AML-193 (cell line): ENCODE measurements around the gene KSR1.
A peak's percentile ranks its signal among the peaks of the same experiment; 100 is the strongest.
"Not testable (repeated sequence)": the region's sequence is repeated elsewhere in the genome, so short reads cannot be mapped to it uniquely, and the experiment has no call there.

Experiments
- DNase-seq, 2 experiments: peaks; one replicate each; lab custom pipeline; 2025; lab: John Stamatoyannopoulos, UW

KSR1 gene

DNA sequence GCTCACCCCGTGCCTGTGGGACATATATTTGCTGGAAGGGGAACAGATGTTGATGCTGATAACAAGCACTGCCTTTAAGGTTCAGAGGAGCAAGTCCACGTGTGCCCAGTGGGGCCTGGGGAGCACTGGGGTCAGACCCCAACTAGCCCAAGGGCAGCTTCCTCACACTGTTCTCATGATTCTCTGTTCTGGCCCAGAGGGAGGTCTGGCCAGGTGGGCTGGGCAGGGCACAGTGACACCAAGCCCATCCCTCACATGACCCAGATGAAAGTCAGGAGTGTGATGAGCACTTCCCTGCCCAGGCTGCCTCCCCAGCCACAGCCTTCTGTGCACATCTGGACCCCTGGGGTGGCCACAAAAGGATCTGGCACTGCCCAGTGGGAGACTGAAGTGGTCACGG lies 29.8 kb upstream of the KSR1 start:
- not testable (repeated sequence) for DNase-seq

DNA sequence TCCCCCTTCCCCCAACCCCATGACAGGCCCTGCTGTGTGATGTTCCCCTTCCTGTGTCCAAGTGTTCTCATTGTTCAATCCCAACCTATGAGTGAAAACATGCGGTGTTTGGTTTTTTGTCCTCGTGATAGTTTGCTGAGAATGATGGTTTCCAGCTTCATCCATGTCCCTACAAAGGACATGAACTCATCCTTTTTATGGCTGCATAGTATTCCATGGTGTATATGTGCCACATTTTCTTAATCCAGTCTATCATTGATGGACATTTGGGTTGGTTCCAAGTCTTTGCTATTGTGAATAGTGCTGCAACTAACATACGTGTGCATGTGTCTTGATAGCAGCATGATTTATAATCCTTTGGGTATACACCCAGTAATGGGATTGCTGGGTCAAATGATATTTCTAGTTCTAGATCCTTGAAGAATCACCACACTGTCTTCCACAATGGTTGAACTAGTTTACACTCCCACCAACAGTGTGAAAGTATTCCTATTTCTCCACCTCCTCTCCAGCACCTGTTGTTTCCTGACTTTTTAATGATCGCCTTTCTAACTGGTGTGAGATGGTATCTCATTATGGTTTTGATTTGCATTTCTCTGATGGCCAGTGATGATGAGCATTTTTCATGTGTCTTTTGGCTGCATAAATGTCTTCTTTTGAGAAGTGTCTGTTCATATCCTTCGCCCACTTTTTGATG lies 28.9 kb upstream of the KSR1 start:
- DNase-seq, result not testable (repeated sequence)

DNA sequence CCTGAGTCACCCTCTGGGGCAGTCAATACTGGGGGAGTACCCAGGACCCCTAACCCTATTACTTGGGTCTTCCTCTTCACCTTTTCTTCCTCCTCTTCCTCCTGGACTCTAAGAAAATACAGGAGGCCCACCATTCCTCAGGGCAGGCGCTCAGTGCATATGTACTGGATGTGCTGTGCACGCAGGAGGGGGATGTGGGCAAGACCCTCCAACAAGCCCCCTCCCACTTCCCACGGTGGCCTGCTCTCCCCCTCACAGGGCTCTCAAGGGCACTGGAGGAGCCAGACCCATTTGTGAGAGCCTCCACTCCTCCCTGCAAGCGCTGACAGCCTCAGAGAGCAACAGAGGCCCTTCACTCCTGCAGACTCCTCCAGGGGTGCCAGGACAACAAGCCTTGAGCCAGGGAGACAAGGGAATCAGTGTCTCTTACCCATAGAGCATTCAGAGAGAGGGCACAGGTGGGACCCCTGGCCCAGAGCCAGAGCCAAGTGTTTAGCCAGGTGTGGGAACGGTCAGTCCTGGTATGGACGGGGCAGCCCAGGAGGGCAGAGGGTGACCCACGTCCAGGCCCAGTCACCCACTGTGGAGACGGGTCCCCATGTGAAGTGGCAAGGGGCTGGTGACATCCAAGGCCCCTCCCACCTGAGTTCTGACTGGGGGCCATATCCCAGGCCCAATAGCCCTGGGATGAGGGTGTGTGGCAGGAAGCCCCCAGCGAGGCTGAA lies 27.3 kb upstream of the KSR1 start:
- DNase-seq, result no peak

DNA sequence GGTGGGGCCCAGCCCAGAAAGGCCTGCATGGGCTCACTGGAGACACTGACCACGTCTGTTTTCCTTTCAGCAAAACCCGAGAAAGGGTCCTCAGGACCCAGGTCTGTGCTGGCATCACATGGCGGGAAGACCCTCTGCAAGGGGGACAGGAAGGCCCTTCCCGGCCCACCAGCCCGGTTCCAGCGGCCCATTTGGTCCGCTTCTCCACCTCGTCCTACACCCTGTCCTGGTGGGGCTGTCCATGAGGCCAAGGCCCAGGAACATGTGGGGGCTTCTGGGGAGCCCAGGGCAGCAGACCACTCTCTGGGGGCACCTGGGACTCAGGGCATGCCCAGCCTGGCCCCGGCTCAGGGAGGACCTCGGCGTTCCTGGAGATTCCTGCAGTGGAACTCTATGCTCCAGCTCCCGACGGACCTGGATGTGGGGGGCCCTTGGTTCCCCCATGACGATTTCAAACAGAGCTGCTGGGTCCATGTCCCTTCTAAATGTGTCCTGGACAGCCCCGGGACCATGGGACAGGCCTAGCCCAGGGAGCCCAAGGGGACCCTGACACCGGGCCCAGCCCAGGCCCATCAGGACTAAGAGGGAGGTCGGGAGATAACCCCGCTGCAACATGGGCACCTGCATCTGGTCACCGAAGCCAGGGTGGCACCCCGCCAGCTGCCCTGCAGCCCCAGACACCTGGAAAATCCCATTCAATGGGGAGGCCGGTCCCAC lies 26.4 kb upstream of the KSR1 start:
- no peak for DNase-seq

DNA sequence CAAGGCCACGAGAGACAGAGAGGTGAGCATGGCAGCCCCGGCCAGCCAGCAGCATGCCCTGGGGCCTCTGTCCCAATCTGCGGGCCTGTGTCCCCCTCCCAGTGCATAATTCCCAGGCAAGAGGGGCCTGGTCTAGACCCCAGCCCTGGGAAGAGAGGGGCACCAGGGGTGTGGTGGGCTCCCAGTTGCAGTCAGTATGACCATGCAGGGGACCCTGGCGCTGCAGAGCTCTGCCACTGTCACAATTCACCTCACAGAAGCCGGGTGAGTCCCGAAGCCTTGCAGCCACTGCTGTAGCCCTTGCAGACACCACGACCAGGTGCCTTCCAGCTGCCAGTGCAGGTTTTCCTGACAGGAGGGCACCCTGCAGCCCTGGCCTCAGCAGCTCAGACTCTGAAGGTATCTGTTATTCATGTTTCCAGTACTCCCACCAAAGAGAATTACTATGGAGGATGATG lies 25.8 kb upstream of the KSR1 start:
- DNase-seq, result no peak

DNA sequence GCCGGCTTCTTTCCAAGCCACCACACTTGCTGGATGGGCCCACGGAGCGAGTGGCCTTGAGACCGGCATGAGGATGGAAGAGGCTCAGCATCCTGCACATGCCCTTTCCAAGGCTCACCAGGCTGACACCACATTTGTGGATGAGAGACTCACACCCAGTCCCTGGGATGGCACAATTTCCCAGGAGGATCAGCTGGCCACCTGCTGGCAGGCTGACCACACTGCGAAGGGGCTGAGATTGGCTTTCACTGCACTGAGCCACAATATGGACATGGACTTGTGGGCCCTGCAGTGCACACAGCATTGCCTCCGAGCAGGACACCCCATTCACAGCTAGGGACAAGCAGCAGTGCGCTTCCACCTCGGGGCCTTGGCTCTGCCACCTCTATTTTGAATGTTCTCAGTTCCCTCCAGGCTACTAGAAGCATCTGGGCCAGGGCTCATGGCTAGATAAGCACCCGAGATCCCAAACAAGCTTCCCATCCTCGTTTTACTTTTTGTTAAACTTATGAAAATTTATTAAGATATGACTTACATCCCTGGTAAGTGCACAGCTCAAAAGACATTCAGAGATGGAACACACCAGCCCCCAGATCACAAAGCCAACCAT lies 25.3 kb upstream of the KSR1 start:
- DNase-seq, result peak in 1 of 2 experiments; percentile 25

DNA sequence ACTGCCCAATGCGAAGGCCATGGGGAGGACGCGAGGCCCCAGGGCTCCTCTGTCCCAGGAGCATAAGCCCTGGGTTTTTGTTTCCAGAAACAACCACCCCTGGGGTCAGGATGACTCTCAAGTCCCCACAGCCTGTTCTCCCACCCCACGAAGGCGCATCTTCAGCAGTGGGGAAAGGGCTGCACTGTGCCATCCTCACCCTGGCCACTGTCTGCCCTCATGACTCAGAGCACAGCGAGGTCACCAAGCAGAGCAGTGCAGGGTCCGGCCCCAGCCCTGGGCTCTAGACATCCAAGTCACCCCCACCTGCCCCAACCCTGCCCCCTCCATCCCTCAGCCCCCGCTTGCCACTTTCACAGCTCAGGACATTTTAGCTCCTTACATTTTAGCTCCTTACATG lies 22.7 kb upstream of the KSR1 start:
- DNase-seq, result no peak

DNA sequence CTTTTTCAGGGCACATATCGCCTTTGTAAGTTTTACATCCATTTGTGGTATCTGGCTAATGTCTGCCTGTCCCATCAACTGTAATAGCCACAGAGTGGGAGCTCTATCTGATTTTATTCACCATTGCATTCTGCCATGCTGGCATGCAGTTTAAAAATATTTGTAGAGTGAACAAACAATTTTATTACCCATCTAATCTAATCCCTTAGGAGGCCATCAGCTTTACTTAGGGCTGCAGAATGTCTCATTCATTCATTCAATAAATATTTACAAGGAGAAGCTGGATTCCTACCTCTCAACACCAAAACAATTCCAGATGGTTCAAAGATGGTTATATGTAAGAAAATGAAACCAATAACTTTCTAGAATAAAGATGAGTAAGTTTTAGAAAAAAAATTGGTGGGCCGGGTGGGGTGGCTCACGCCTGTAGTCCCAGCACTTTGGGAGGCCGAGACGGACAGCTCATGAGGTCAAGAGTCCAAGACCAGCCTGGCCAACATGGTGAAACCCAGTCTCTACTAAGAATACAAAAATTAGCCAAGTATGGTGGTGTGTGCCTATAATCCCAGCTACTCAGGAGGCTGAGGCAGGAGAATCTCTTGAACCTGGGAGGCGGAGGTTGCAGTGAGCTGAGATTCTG lies 20.7 kb upstream of the KSR1 start:
- DNase-seq, result not testable (repeated sequence)

DNA sequence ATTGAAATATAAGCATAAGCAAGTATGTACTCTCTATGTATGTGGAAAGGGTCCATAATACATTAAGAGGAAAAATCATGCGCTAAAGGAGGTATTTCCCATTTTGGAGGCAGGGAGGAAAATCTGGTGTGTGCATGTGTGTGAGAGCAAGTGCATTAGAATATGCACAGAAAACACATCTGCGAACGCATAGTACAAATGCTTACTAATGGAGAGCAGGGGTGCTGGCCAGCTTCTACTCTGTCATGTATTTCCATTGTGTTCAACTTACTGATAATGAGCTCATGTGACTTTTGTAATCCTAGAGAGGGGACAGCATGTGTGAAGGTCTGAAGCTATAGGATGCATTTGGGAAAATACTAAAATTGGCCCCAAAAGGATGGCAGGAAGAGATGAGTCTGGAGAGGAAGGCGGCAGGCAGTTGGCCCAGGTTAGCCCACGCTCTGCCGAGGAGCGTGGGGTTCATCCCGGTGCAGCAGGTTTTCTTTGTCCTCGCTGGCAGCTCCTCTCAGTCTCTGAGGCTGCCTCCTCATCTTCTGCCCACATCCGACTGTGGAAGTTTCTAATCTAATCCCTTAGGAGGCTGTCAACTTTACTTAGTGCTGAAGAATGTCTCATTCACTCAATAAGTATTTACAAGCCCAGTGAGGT lies 17.8 kb upstream of the KSR1 start:
- DNase-seq, result no peak

DNA sequence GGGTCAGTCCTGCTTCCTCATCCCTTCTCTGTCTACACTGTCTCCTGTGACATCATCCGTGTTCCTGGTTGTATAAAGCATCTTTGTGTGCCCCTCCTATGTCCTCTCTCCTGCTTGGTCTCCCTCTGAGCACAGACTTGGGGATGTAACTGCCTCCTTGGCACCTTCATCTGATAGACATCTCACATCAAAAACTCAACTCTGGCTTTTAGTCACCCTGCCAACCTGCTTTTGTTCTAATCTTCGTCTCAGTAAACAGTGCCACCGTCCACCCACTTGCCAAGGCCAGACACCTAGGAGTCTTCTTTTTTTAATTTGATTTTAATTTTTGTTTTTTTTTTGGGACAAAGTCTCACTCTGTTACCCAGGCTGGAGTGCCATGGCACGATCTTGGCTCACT lies 16.9 kb upstream of the KSR1 start:
- DNase-seq, result no peak

DNA sequence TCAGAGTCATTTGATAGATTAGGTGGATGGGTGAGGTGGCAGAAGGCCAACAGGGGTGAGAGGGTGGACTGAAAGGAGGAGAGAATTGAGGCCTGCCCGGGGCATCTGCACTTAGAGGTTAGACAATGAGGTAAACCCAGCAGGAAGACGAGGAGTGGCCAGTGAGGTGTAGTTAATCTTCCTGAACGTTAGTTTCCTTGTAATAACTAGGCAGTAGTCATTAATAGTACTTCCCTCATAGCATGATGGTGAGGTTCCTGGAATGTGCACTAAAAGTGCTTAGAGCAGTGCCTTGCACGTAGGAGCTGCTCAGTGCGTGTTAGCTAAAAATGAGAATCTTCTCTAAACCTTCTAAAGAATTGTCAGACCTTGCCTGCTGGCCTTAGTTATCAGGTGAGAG lies 13.5 kb upstream of the KSR1 start:
- no peak for DNase-seq

DNA sequence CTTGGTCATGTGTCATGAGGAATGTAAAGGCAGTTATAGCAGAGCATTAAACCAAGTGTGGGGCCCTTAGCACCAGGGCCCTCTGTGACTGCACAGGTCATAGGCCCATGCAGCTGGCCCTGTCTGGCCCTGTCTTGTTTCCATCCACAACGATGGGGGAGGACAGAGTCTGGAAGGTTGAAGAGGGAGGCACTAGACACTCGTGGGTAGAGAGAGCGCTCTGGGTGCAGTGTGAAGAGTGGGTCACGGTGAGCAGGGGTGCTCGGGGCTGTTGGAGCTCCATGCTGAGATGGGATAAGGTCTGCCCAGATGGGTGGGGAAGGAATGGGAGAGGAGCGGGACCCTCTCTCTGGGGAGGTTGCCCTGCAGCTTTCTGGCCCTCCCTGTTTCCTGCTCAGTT lies 12.8 kb upstream of the KSR1 start:
- no peak for DNase-seq

DNA sequence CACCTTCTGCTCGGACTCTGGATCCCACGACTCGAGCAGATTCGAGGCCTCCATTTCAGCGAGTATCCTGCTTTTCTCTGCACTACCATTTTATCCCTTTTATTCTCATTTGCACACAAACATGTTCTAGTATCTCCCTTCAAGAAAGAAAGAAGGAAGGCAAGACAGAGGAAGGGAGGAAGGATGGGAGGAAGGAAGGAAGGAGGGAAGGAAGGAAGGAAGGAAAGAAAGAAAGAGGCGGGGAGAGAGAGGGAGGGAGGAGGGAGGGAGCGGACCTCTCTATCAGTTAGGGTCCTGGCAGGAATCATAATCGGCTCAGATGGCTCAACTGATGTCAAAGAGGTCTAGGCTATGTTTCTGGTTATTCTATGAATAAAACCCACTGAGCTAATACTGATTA lies 10.3 kb upstream of the KSR1 start:
- DNase-seq, result no peak

DNA sequence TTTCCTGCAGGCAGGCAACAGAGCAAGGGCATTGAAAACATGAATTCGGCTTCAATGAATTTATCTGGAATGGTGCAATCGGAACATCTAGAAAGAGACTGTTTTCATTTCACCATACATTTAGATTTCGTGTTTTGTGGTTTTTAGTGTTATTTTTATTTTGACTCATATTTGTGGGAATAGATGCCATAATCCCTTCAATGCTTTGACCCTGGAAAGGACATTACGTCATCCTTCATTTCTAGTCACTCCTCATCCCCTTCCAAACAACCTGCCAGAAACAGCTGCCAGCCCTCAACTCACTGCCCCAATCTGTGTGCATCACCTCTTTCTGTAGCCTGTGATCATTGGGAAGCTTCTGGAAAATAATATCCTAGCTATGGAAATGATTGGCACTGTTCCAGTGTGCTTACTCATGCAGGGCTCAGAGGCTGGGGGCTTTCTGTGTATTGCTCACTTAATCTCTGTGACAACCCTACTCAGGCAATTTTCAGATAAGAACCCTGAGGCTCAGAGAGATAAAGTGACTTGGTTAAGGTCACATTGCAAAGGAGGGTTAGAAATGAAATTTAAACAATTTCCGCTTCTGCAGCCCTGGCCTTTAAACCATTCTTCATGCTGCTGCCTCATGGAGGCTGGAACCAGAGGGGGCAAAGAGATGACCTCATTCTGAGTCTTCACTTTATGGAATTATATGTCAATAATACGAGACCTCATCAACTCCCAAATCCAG lies 9.5 kb upstream of the KSR1 start:
- no peak for DNase-seq

DNA sequence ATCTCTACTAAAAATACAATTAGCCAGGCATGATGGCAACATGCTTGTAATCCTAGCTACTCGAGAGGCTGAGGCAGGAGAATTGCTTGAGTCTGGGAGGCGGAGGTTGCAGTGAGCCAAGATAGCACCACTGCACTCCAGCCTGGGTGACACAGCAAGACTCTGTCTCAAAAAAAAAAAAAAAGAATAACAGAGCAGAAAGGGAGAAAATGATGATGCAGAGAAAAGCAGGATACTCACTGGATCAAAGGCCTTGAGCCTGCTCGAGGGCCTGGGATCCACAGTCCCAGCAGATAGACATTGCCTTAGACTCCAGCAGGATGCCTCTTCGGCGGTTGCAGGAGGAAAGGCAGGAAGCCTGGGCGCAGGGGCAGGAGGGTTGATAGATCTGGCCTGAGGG lies 7.7 kb upstream of the KSR1 start:
- DNase-seq, result not testable (repeated sequence)

DNA sequence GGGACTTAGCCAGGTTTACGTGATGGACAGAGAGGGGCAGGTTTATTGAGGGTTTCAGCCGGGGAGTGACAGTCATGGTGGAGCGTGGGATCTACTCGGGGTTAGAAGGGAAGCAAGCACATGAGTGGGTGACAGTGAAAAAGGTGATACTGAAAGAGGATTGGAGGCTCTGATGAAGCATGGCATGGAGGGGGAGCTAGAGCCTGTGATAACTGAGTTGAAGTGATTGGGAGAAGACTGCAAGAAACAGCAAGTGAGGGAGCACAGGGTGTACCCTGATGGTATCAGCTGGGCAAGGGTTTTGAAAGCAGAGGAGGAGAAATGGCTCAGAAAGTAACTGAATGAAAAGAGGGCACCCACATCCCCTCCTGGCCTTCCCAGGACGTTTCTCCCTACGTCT lies 6.7 kb upstream of the KSR1 start:
- DNase-seq, result no peak

DNA sequence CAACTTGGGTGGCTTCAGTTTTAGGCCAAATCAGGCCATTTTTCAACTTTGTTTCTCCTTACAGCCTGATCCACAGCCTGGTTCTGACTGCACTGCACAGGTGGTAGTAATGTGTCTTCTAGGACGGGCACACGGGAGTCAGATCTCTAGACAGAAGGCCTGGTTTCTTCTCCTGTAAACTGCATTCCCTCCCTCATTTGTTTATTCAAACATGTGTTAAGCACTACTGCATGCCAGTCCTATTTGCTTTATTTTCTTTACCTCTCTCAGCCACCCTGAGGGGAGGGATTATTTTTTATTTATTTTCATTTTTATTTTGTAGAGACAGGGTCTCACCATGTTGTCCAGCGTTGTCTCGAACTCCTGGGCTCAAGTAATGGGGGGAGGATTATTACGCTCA lies 6.3 kb upstream of the KSR1 start:
- DNase-seq, result no peak

DNA sequence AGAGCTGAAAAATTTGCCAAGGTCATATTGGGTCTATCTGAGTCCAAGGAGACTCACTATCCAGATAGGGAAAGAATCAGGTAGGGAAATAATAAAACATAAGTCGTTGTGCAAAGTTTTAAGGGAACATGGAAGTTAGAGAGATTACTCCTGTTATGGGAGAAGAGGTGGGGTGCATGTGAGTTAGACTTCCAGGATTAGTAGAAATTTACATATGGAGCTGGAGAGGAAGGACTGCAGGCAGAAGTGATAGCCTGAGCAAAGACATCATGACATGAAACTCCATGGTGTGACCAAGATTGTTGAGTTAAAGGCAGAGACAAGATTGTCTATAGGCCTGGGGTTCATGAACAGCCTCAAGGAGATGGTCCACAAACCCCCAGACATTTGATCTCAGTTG lies 5.8 kb upstream of the KSR1 start:
- DNase-seq, result no peak

DNA sequence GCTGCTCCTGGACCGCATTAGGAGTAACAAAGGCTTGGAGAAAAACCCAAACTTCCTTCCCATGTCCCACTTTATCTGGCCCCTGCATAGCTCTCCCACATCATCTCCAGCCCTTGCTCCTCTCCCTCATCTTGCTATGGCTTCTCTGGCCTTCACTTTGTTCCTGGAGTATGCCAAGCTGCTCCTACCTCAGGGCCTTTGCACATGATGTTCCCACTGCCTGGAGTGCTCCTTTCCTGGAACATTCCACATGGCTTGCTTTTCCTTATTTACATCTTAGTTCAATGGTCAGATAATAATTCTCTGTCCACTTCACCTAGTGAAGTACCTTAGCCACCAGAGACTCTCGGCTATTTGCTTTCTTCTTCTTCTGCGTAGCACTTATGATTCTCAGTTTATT lies 4.3 kb upstream of the KSR1 start:
- no peak for DNase-seq

DNA sequence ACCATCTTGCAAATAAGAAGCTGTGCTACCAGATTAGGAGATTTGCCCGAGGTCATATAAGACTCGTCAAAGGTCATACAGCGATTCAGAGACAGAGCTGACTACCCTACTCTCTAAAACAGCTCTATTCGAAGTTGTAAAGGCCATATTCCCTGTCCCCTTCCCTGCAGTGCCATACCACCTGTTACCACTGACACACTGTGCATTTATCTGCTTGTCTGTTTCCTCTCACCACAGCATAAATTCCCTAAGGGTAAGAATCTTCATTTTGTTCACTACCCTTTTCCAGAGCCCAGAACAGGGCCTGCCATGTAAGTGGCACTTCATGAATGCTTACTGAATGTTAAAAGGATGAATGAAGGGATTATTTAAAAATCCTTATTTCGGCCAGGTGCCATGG lies 3.4 kb upstream of the KSR1 start:
- no peak for DNase-seq

DNA sequence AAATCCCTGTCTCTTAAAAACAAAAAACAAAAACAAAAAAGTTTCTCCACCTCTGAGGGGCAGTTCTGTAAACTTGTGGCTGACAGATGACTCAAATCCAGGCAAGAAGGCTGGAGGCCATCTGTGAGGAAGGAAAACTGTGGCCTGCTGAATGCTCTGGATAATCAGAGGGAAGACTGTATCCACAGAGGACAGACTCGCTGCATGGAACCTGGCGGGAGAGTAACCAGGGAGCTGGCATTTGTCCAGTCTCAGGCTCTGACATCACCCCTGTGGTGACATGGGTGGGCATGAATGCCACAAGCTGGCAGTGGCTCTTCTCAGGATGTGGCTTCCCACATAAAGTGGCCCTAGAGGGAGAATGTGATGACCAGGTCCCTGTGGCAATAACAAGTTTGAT lies 2.8 kb upstream of the KSR1 start:
- DNase-seq, result no peak
